A673 (cell line): ENCODE measurements around the gene MUSK.

Experiments used
- CTCF ChIP-seq: fragments of 300-800, 200-600 bp; sonication (generic); conservative IDR thresholded peaks from 2 replicates; pipeline ENCODE4 v1.5.1; 2017; ENCODE audit warnings: low read depth, mild to moderate bottlenecking, antibody characterized with exemption, low read length, moderate library complexity, mixed read lengths
- EZH2 ChIP-seq: fragments of 200-600 bp; sonication (generic); IDR thresholded peaks from 2 replicates; pipeline ENCODE4 v1.6.1; 2017; ENCODE audit warnings: borderline replicate concordance, low read depth, mild to moderate bottlenecking, mixed read lengths, antibody characterized with exemption, low read length; ENCODE audit not compliant: poor library complexity, severe bottlenecking

- TF ChIP-seq CTCF = no peak
- no peak for TF ChIP-seq EZH2
Measured at GRCh38 chr9:110655754-110656641, 12.6 kb upstream of the MUSK start.
